NCI-H1092 (cell line): ENCODE data around the gene TECR.
"Not testable (repeated sequence)": the region's sequence is repeated elsewhere in the genome, so short reads cannot be mapped to it uniquely, and the experiment has no call there.

ENCODE experiments used
- DNase-seq: peaks from one replicate; lab custom pipeline; 2025; lab: John Stamatoyannopoulos, UW

TECR gene

DNA sequence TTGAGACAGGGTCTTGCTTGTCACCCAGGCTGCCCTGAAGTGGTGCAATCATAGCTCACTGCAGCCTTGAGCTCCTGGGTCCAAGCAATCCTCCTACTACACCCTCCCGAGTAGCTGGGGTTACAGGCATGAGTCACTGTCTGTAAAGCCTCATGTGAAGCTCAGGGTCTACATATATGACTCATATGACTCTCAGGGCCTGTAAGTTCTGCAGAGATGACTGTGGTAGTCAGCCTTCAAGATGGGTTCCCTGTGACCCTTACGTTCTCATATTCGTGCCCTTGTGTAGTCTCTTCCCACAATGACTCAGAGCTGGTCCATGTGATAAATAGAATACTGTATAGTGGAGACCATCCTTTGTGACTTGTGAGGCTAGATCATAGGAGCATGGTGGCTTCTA, 55.8 kb downstream of the TECR start:
- DNase-seq: not testable (repeated sequence)

DNA sequence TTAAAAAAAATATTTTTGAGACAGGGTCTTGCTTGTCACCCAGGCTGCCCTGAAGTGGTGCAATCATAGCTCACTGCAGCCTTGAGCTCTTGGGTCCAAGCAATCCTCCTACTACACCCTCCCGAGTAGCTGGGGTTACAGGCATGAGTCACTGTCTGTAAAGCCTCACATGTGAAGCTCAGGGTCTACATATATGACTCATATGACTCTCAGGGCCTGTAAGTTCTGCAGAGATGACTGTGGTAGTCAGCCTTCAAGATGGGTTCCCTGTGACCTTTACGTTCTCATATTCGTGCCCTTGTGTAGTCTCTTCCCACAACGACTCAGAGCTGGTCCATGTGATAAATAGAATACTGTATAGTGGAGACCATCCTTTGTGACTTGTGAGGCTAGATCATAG, 60.0 kb downstream of the TECR start:
- DNase-seq: not testable (repeated sequence)

DNA sequence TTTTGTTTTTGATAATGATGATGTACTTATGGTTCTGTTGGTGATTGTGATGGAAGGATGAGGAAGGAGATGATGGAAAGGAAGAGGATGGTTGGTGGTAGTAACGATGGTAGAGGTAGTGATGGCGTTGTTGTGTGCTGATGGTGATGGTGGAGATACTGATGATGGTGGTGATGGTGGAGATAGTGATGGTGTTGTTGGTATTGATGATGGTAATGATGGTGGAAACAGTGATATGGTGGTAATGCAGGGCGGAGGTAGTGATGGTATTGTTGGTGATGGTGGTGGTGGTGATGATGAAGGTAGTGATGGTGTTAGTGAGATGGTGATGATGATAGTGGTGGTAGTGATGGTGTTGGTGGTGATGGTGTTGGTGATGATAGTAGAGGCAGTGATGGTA, 66.2 kb downstream of the TECR start:
- no peak for DNase-seq

DNA sequence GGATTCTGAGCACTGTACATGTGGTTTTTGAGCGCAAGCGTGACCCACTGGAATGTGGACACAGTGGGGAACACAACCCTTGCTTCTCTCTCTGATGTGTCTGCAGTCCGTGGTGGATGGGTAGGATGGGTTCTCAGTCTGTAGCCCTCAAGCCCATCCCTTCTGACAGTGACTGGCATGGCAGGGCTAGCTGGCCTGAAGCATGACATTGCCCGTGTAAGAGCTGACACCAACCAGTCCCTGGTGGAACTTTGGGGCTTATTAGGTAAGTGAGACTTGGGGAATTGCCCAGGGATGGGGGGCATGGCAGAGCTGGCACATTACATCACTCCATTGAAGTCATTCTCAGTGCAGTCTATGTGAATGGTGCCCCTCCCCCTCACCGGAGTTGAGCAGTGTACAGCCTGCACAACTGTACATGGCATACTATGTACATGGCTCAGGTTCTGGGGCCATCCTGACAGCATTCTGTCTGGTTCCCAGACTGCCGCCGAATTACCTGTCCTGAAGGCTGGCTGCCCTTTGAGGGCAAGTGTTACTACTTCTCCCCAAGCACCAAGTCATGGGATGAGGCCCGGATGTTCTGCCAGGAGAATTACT, 70.3 kb downstream of the TECR start:
- DNase-seq: no peak

DNA sequence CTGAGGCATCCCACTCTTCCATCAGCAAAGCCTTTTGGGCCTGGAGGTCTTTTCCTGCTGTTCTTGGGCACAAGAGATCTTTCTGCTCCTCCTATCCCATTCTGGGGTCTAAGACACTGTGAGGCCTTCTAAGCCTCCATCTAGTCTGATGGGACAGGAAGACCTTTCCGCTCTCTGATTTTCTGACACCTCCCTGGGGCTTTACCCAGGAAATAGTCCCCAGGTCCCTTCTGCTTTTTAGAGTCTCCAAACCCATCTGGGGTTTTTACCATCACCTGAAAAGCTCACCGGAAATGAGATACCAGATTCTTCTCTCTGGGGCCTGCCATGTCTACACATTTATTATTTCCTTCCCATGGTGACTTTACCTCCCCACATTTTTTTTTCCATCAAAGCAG, 74.6 kb downstream of the TECR start:
- no peak for DNase-seq

DNA sequence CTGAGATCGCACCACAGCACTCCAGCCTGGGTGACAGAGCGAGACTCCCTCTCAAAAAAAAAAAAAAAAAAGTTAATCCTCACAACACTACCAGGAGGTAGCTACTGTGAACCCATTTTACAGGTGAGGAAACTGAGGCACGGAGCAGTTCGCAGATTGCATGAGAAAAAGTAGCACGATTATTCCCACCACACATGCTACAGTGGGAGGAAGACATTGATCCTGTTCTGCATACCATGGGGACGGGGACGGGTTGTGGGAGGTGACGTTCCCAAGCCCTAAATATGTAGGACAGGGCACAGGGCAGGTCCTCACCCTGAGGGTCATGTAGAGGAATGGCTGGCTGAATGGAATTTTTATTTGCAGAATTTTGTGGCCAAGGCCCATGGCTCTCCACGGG, 77.2 kb downstream of the TECR start:
- no peak for DNase-seq

DNA sequence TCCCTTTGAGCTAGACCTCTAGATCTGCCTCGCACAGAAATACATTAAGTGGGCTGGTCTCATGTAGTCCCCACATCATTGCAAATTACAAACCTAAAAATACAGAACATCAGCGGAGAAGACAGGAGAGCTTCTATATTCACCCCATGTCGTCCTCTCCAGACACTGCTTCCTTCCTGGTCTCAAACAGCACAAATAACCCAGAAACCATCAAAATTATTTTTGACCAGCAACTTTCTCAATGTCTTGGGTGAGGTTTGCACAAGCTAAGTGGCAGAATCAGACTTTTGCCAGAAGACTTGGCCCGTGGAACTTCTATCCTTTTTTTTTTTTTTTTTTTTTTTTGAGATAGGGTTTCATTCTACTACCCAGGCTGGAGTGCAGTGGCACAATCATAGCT, 81.7 kb downstream of the TECR start:
- no peak for DNase-seq

DNA sequence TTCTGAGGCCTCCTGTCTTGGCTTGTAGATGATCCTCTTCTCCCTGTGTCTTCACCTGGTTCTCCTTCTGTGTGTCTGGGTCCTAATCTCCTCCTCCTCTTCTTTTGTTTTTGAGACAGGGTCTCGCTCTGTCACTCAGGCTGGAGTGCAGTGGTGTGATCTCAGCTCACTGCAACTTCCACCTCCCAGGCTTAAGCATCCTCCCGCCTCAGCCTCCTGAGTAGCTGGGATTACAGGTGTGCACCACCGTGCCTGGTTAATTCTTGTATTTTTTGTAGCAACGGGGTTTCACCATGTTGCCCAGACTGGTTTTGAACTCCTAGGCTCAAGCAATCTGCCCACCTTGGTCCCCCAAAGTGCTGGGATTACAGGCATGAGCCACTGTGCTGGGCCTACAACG, 82.8 kb downstream of the TECR start:
- DNase-seq: not testable (repeated sequence)

DNA sequence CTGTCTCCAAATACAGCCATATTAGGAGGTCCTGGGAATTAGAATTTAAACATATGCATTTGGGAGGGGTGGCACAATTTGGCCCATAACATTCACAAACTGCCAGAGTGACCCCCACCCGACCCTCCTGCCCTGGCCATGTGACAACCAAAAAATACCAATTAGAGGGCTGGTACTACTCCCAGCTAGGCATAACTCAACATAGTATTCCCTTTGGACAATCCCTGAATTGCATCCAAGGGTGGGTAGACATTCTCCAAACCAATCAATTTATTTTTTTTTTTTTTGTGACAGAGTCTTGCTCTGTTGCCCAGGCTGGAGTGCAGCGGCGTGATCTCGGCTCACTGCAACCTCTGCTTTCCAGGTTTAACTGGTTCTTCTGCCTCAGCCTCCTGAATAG, 83.3 kb downstream of the TECR start:
- no peak for DNase-seq

DNA sequence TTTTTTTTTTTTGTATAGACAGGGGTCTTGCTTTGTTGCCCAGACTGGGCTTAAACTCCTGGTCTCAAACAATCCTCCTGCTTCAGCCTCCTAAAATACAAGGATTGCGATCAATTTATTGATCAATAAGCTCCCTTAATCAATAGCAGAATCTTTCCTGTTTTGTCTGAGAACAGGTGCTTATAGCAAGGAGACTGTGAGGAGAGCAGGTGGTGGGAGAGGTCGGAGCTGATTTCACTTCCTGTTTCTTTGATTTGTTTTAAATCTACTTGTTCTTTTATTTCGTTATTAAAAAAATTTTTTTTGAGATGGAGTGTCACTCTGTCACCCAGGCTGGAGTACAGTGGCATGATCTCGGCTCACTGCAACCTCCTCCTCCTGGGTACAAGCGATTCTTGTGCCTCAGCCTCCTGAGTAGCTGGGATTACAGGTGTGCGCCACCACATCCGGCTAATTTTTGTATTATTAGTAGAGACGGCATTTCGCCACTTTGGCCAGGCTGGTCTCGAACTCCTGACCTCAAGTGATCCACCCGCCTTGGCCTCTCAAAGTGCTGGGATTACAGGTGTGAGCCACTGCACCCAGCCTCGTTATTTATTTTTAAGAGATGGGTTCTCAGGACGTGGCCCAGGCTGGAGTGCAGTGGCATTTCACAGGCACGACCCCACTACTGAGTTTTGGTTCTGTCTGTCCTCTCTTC, 84.2 kb downstream of the TECR start:
- not testable (repeated sequence) for DNase-seq

DNA sequence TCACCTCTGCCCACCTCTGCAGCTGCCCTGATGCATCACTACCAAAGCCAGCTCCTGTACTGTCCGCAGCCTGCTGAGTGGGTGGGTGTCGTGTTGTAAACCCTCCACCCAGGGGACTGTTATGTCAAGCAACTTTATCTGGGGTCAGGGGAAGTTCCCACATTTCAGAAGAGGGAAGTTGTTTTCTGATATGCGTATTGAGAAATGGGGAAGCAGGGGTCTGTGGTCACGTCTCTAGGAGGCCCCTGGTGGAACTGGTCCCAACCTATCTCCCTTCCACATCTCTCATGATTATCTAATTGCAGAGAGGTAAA, 84.7 kb downstream of the TECR start:
- no peak for DNase-seq
